Femur (tissue), 1 donor: ENCODE data around the gene RPL22L1.
"Not testable (repeated sequence)": the region's sequence is repeated elsewhere in the genome, so short reads cannot be mapped to it uniquely, and the experiment has no call there.

Experiments
- DNase-seq: peaks from one replicate; pipeline ENCODE4 v3.0.0-alpha.2; 2017

RPL22L1 gene

DNA sequence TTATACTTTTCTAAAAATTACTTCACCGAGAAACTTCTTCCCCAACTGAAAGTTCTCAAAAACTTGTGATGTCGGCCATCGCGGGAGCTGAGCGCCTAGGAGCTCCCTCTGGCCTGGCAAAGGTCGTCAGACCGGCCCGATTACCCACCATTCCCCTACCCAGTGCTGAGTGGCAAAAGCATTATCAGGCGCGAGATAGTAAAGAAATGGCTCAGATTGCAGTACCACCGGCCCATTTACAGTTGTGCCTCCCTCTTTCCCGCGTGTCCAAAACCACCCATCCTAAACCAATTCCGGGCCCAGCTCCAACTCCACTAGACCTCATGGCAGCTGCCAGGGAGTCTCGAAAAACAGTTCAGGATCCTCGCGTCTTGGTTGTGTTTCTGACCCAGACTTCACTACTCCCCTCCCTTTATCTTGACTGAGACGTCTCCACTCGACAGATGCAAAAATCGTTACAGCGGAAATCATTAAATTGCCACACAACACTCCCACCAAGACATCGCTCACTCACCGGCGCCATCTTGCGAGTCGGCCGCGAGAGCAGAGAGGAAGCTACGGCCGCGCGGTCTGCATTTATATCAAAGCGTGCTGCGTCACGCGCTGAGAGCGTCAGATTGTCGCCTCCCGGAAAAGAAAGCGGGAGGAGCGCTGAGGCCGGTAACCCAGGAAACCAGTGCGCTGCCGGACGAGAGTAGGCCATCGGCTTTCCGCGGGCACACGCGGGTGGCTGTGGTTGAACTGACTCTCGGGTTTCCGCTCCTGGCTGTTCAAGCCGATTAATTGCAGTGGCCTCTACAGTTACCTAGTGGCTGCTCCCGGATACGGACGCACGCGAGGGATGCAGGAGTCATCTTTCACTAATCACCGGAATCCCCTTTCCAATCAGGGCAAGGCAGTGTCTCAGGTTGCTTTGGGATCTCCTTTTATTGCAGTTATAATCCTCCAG, at the start of gene RPL22L1:
Gene RPL22L1 (minus strand): TSS at position 551 of the 949 bp plus-strand sequence. CDS start 28 bp downstream, at position 523.
- peak; percentile 97 for DNase-seq

DNA sequence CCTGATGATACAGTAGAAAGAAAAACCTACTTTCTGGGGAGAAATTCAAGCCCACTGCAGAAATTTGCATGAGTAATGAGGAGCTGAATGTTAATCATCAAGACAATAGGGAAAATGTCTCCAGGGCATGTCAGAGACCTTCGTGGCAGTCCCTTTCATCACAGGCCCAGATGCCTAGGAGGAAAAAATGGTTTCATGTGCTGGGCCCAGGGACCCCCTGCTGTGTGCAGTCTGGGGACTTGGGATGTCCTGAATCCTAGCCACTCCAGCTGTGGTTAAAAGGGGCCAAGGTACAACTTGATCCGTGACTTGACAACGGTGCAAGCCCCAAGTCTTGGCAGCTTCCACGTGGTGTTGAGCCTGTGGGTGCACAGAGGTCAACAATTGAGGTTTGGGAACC, 48.7 kb upstream of the RPL22L1 start:
- no peak for DNase-seq

DNA sequence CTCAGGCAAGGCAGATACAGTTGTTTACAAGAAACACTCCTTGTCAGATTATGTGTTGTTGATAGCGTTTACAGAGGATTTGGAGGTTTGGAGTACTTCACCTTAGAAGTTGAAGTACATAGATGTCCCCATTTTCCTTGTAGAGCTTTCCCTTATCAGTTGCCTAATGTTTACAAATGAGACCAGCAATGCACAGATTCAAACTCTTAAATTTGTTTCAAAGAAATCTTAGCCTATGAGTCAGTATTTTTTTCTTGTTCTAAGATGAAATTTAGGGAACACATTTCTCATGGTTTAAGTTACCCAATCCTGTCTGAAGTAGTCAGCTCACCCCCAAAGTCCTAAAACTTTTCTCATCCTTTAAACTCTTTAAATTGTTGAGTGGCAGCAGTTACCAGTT, 44.7 kb upstream of the RPL22L1 start:
- DNase-seq = no peak

DNA sequence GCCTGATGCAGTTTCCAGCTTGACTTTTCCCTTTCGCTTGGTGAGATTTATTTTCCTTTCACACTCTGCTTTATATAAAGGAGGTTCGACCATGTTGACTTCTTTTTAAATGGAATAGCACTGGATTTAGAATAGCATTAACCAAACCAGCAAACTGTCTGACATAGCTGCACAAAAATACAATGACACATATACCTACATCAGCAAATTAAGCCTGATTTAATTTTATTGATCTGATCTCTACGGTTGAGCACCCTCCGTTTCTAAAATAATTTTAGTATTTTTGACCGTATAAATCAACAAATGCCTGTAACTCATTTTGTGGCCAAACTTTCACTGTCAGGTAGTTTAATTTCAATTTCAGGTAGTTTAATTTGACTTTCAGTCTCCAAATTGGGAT, 44.2 kb upstream of the RPL22L1 start:
- DNase-seq = no peak

DNA sequence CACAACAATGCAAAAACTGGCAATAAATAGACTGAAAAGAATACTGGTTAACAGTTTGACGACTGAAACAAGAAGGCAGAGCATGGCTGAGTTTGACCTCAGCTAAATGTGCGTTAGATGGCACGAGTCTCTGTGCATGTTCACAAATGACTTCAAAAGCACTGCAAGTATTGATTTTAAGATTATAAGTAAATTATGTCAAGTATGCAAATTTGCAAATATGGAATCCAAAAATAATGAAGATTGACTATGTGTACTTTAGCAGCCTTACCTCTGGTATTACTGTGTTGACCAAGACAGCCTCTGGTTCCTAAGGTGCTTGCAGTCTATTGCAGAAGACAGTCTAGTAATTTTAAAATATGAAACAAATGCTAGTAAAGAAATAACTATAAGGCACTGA, 41.1 kb upstream of the RPL22L1 start:
- DNase-seq = no peak

DNA sequence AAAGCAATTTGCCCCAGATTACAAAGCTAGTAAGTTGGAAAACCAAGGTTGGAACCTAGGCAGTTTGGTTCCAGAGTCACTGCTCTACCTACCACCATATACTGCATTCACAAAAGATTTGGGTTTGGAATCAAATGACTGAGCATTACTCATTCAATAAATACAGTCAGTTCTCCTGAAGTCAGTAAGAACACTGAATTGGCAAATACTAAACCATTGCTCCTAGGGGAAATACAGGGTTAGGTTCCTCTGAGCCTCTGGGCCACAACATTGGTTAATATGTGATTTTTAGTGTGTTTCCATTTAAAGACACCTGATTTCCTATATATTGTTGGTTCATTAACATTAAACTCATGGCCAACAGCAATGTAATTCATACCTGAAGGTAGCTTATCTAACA, 40.5 kb upstream of the RPL22L1 start:
- DNase-seq = no peak

DNA sequence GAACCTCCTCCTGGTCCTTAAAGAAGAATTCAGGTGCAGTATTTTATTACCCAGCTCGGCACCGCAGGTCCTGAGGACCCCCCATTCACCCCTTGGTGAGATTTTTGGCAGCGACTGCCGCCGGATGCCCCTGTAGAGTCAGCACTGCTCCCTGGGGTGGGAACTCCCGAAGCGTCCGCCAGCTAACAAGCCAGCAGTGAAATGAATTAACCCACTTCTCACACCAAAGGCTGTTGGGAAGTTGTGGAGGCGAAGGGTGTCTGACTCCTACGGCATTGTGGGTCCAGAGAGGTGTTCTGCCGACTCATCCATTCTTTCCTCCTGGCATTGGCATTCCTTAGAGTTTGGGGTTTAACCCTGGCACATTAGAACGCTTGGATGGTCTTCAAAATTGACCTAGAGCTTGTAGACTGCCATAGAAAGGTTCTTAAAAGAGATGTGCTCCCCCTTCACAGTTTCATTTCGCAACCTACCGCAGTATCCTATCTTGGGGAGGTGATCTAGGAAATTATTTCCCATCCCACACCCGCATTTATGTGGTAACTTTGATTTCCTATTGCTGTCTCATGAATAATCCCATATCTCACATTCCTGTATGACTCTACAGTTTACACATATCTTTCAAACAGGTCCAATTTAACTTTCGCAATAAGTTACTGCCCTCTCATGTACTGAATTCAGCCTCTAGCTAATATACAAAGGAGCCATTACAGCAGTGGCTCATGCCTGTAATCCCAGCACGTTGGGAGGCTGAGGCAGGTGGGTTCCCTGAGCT, 39.3 kb upstream of the RPL22L1 start:
- peak; percentile 22 for DNase-seq

DNA sequence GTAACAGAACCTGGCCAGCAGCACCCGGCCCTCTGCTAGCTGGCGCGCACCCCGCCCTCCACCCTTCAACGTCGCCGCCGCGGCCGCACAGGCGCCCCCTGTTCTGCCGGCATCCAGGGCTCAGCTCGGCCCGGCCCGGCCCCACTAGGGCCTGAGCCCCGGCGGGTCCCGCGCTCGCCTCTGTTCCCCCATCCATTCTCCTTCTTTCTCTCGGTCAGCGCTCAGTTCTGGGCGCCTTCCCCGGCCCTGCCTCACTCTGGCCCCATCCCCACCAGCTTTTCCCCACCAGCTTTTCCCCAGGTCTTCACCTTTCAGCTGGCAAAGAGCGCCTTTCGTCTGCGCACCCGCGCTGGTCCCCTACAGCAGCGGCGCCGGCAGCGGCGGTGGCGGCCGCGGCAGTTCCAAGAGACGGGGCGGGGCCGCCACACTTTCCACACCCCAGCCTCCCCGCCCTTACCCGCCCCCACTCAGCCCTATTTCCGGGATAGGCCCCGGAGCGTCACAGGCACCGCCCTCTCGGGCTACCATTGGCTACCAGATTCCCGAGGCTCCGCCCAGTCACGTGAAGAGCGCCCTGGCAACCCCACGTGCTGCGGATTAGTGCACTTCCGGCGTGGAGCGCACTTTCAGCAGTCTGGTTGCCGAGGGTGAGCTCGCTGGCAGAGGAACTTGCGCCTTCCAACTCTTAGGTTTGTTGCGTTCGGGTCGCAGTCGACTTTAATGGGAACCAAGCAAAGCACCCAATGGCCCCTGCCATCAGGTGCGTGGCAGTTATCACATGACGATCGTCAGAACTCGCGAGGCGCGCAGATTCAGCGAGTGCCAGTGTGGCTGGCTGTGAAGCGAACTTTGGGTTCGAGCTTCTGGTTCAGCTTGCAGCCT, 38.5 kb upstream of the RPL22L1 start, which contains the start of gene EIF5A2:
Gene EIF5A2 (minus strand): TSS at position 403 of the 882 bp plus-strand sequence. CDS start 831 bp downstream, outside the sequence.
- DNase-seq = peak; percentile 96

DNA sequence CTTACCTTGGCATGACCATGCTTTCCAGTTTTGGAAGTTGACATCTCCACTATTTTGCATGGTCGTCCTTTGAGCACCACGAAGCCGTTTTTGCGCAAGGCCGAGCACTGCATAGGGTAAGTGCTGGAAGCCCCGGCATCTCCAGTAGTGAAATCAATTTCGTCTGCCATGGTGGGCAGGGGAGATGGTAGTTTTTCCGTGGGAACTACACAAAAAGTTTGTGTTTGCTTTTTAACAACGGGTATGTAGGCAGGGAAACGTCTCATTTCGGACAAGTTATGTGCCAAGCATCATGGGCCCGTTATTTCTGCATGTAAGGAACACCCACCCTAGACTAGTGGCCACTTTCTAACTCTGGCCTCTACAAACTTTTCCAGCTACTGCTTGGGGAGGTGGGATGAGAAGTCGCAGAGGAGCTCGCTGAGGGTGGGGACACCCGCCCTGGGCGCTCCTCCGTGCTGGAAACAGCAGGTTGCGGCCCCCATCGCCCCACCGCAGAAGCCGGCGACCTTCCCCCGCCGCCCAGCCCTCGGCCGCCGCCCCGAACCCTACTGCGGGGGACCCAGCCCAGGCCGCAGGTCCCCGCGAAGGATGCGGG, 37.7 kb upstream of the RPL22L1 start:
- DNase-seq = peak; percentile 22

DNA sequence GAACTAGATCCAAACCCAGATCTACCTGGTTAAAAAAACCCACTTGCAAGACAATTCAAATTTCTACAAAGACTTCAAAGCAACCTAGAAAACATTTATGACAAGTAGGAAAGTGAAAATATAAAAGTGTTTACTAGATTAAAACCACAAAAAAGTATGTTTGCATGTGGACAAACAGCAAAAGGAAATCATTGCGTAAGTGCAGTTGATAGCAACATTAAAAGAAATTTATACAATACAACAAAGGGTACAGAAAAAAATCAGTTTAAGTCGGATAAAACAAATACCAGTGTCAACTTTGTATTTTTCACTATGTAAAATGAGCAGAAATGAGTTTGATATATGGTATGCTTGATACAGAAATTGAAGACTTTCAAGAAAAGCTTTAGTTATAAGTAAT, 35.9 kb upstream of the RPL22L1 start:
- DNase-seq = no peak

DNA sequence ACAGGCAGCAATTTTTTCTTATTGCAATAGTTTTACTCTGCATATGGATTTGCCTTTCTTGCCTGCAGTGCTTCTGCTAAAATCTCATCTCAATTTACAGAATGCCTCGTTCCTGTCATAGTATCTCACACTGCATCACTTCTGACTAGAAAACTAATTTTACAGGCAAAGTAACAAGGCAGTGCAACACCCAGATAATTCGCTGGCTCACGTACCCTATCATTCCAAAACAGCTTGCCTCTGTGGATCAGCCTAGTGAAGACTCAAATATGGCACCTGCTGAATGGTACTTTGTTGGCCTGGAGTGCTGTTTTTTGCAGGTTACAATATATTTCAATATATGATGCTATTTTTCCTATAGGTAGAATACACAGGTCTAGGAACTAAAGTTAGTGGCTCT, 33.1 kb upstream of the RPL22L1 start:
- DNase-seq = no peak

DNA sequence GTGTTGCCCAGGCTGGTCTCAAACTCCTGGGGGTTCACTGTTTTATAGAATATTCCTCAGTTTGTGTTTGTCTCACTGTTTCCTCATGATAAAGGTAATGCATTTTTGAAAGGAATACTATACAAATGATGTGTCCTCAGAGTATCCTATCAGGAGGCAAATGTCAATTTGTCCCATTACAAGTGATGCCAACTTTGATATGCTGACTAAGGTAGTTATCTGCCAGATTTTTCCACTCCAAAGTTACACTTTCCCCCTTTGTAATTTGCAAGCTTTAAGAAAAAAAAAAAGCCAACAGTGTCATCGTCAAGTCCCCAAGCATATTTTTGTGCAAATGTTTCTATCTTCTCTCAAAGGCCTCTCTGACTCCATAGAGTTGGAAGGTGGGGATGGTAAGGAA, 29.5 kb upstream of the RPL22L1 start:
- DNase-seq = no peak

DNA sequence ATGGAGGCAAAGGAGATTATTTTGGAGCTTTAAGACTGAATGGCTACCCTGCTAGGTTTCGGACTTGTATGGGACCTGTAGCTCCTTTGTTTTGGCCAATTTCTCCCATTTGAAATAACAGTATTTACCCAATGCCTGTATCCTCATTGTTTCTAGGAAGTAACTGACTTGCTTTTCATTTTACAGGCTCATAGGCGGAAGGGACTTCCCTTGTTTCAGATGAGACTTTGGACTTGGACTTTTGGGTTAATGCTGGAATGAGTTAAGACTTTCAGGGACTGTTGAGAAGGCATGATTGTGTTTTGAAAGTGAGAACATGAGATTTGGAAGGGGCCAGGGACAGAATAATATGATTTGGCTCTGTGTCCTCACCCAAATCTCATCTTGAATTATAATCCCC, 28.0 kb upstream of the RPL22L1 start:
- DNase-seq = no peak

DNA sequence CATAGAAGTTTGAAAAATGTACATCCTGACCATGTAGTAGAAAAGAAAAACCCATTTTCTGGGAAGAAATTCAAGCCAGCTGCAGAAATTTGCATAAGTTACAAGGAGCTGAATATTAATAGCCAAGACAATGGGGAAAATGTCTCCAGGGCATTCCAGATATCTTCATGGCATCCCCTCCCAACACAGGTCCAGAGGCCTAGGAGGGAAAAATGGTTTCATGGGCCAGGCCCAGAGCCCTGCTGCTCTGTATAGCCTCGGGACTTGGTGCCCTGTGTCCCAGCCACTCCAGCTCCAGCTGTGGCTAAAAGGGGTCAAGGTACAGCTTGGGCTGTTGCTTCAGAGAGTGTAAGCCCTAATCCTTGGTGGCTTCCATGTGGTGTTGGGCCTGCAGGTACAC, 27.2 kb upstream of the RPL22L1 start:
- DNase-seq = not testable (repeated sequence)

DNA sequence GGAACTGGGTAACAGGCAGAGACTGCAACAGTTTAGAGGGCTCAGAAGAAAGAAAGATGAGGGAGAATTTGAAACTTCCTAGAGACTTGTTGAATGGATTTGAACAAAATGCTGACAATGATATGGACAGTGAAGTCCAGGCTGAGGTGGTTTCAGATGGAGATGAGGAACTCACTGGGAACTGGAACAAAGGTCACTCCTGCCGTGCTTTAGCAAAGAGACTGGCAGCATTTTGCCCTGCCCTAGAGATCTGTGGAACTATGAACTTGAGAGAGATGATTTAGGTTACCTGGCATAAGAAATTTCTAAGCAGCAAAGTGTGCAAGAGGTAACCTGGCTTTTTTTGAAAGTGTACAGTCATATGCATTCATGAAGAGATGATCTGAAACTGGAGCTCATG, 26.8 kb upstream of the RPL22L1 start:
- no peak for DNase-seq

DNA sequence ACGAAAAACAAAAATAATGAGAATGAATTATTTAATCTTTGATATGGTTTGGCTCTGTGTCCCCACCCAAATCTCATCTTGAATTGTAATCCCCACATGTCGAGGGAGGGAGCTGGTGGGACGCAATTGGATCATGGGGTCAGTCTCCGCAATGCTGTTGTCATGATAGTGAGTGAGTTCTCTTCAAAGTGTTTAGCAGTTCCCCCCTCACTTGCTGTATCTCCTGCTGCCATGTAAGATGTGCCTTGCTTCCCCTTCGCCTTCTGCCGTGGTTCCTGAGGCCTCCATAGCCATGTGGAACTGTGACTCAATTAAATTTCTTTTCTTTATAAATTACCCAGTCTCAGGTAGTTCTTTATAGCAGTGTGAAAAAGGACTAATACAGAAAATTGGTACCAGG, 26.3 kb upstream of the RPL22L1 start:
- DNase-seq = not testable (repeated sequence)

DNA sequence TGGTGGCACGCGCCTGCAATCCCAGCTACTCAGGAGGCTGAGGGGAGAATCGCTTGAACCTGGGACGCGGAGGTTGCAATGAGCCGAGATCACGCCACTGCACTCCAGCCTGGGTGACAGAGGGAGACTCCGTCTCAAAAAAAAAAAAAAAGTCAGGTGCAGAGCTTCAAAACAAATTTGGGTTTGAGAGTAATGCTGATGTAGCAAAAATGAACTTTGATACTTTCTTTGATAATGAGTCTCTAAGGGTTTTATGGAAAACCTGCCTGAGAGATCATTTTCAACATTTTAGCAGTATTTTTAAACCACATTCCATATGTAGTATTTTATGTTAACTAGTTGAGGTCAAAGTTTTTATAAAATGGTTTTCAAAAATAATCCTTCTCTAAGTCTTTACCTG, 23.9 kb upstream of the RPL22L1 start:
- DNase-seq = no peak

DNA sequence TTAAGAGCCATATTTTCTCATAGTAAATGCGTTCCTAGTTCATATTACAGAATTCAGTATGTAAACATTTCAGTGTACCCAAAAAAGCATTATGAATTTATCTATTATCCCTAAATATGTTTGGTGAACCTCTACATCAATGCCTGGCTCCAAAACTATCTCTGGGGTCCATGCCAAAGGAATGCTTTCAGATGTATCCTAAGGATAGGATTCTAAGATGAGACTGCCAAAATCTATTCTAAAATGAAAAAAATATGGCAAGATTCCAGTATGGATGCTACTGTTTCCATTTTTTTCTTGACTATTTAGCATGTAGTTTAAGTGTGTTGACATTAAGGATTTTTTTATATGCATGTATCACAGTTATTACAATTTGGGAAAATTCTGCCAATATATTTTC, 19.6 kb upstream of the RPL22L1 start:
- peak; percentile 21 for DNase-seq

DNA sequence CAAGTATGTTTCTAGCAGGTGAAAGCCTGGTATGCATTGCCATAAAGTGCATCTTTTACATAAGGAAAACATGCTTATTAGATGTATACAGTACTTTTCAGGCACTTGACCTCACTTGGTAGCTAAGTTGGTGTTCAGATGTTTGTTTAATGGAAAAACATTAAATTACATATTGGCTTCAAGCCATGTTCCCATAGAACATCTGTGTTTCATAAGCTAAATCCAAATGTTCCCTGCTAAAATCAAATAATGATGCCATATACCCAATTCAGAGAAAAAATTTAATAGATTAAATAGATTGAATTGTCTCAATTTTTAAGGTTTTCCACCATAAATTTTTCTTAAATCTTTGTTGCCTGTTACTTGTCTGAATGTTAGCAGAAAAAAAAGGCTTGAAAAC, 19.1 kb upstream of the RPL22L1 start:
- DNase-seq = no peak

DNA sequence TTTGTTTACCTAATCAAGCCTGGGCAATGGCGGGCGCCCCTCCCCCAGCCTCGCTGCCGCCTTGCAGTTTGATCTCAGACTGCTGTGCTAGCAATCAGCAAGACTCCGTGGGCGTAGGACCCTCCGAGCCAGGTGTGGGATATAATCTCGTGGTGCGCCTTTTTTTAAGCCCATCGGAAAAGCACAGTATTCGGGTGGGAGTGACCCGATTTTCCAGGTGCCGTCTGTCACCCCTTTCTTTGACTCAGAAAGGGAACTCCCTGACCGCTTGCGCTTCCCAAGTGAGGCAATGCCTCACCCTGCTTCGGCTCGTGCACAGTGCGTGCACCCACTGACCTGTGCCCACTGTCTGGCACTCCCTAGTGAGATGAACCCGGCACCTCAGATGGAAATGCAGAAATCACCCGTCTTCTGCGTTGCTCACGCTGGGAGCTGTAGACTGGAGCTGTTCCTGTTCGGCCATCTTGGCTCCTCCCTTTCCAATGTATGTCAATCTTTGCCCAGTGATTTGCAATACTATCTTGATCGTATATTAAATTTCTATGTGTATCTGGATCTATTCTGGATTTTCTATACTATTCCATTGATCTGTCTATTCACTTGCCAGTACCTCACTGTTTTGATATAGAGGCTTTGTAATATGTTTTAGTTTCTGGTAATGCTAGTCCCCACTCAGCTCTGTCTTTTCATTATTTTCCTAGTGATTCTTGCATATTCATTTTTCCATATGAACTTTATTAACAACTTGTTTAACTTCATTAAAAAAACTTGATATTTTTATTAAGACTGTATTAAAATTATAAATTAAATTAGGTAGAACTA, 14.3 kb upstream of the RPL22L1 start:
- not testable (repeated sequence) for DNase-seq

DNA sequence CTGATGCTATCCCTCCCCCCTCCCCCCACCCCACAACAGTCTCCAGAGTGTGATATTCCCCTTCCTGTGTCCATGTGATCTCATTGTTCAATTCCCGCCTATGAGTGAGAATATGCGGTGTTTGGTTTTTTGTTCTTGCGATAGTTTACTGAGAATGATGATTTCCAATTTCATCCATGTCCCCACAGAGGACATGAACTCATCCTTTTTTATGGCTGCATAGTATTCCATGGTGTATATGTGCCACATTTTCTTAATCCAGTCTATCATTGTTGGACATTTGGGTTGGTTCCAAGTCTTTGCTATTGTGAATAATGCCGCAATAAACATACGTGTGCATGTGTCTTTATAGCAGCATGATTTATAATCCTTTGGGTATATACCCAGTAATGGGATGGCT, 8.7 kb upstream of the RPL22L1 start:
- not testable (repeated sequence) for DNase-seq
